ENCODE measurements around the gene FBXL7. TPM values are rescaled to one million over a fixed set of nuclear protein-coding genes. Genes with fewer than 3 reads are reported as not detected.

FBXL7 gene
- total RNA-seq, 1 donor from 2014 or later, result 12.8 TPM

GRCh38 chr5:15718421-15719179 is 218.6 kb downstream of the FBXL7 start:
- DNase-seq, result no peak

- no peak for DNase-seq
Observed at GRCh38 chr5:15719784-15720183, 219.8 kb downstream of the FBXL7 start.

GRCh38 chr5:15720515-15720914 is 220.5 kb downstream of the FBXL7 start:
- DNase-seq, result no peak

GRCh38 chr5:15722305-15722704 is 222.3 kb downstream of the FBXL7 start:
- DNase-seq, result no peak

GRCh38 chr5:15727375-15727774 is 227.4 kb downstream of the FBXL7 start:
- DNase-seq, result no peak

- DNase-seq, result no peak
Observed at GRCh38 chr5:15728811-15729210, 228.8 kb downstream of the FBXL7 start.

GRCh38 chr5:15731699-15732098 is 231.7 kb downstream of the FBXL7 start:
- DNase-seq, result peak; percentile 37

- no peak for DNase-seq
Observed at GRCh38 chr5:15734058-15734457, 234.1 kb downstream of the FBXL7 start.

- DNase-seq, result no peak
Observed at GRCh38 chr5:15737036-15737821, 237.2 kb downstream of the FBXL7 start.

GRCh38 chr5:15737871-15738664 is 238.1 kb downstream of the FBXL7 start:
- DNase-seq, result peak; percentile 75

- DNase-seq, result no peak
Observed at GRCh38 chr5:15740383-15740782, 240.4 kb downstream of the FBXL7 start.

- DNase-seq, result peak; percentile 7
Observed at GRCh38 chr5:15741591-15741990, 241.6 kb downstream of the FBXL7 start.

GRCh38 chr5:15746833-15747232 is 246.9 kb downstream of the FBXL7 start:
- DNase-seq, result no peak

- DNase-seq, result no peak
Observed at GRCh38 chr5:15748266-15748665, 248.3 kb downstream of the FBXL7 start.

GRCh38 chr5:15752663-15753285 is 252.8 kb downstream of the FBXL7 start:
- peak; percentile 54 for DNase-seq

GRCh38 chr5:15753752-15754151 is 253.8 kb downstream of the FBXL7 start:
- DNase-seq, result no peak

GRCh38 chr5:15757103-15757502 is 257.1 kb downstream of the FBXL7 start:
- no peak for DNase-seq

GRCh38 chr5:15757619-15758018 is 257.6 kb downstream of the FBXL7 start:
- DNase-seq, result no peak

GRCh38 chr5:15762668-15763067 is 262.7 kb downstream of the FBXL7 start:
- DNase-seq, result no peak

GRCh38 chr5:15763754-15764153 is 263.8 kb downstream of the FBXL7 start:
- no peak for DNase-seq

- no peak for DNase-seq
Observed at GRCh38 chr5:15768936-15769335, 269.0 kb downstream of the FBXL7 start.

GRCh38 chr5:15772131-15772530 is 272.2 kb downstream of the FBXL7 start:
- DNase-seq, result no peak

All from tongue (tissue), 2 donors.